H9 (cell line): ENCODE results near the gene CHAF1A. TPM values are rescaled to one million over a fixed set of nuclear protein-coding genes. Genes with fewer than 3 reads are reported as not detected.

ENCODE experiments used
- DNase-seq: peaks from one replicate; pipeline ENCODE4 v3.0.0-alpha.2; 2017
- H2AFZ ChIP-seq: one replicate; pipeline ENCODE4 v1.6.1; 2013; ENCODE audit warnings: mild to moderate bottlenecking, low read length, control low read depth, moderate library complexity
- H2AK5ac ChIP-seq: 2 replicates; pipeline ENCODE4 v1.6.1; 2013; ENCODE audit warnings: low read length, control low read depth, mixed read lengths; ENCODE audit not compliant: insufficient read length
- H2BK120ac ChIP-seq: one replicate; pipeline ENCODE4 v1.6.1; 2013; ENCODE audit warnings: low read depth, mild to moderate bottlenecking, low read length, control low read depth, inconsistent platforms; ENCODE audit not compliant: poor library complexity, severe bottlenecking
- H2BK12ac ChIP-seq: 2 replicates; pipeline ENCODE4 v1.6.1; 2013; ENCODE audit warnings: low read length, control low read depth, mixed read lengths, low read depth; ENCODE audit not compliant: insufficient read length
- H2BK15ac ChIP-seq: 2 replicates; pipeline ENCODE4 v1.6.1; 2013; ENCODE audit warnings: low read depth, low read length, control low read depth
- H2BK20ac ChIP-seq: one replicate; pipeline ENCODE4 v1.6.1; 2013; ENCODE audit warnings: low read depth, mild to moderate bottlenecking, low read length, control low read depth, inconsistent platforms; ENCODE audit not compliant: poor library complexity, severe bottlenecking
- H2BK5ac ChIP-seq: 2 replicates; pipeline ENCODE4 v1.6.1; 2013; ENCODE audit warnings: low read length, control low read depth, mixed read lengths; ENCODE audit not compliant: insufficient read length
- H3K14ac ChIP-seq: 2 replicates; pipeline ENCODE4 v1.6.1; 2013; ENCODE audit warnings: low read length, control low read depth; ENCODE audit not compliant: insufficient read depth
- H3K18ac ChIP-seq: 2 replicates; pipeline ENCODE4 v1.6.1; 2013; ENCODE audit warnings: low read depth, mild to moderate bottlenecking, mixed read lengths, low read length, control low read depth; ENCODE audit not compliant: insufficient read length
- H3K23ac ChIP-seq: 2 replicates; pipeline ENCODE4 v1.6.1; 2013; ENCODE audit warnings: low read length, control low read depth, mixed read lengths, low read depth; ENCODE audit not compliant: insufficient read length
- H3K23me2 ChIP-seq: 2 replicates; pipeline ENCODE4 v1.6.1; 2013; ENCODE audit warnings: low read depth, mild to moderate bottlenecking, mixed read lengths, low read length, control low read depth; ENCODE audit not compliant: insufficient read length, poor library complexity, severe bottlenecking
- H3K27ac ChIP-seq: 2 replicates; pipeline ENCODE4 v1.5.1; 2013; ENCODE audit warnings: low read length, control low read depth, mixed read lengths, low read depth; ENCODE audit not compliant: insufficient read length
- H3K27me3 ChIP-seq: 2 replicates; pipeline ENCODE4 v1.6.1; 2013; ENCODE audit warnings: low read length, control low read depth, inconsistent platforms; ENCODE audit not compliant: insufficient read depth
- H3K4ac ChIP-seq: 2 replicates; pipeline ENCODE4 v1.6.1; 2013; ENCODE audit warnings: low read depth, mild to moderate bottlenecking, control low read depth, inconsistent platforms, low read length, moderate library complexity
- H3K4me1 ChIP-seq: 2 replicates; pipeline ENCODE4 v1.6.1; 2013; ENCODE audit warnings: low read length, control low read depth, inconsistent platforms; ENCODE audit not compliant: insufficient read depth
- H3K4me2 ChIP-seq: 2 replicates; pipeline ENCODE4 v1.6.1; 2013; ENCODE audit warnings: low read length, control low read depth, mixed read lengths; ENCODE audit not compliant: insufficient read length, insufficient read depth
- H3K56ac ChIP-seq: 2 replicates; pipeline ENCODE4 v1.6.1; 2013; ENCODE audit warnings: low read depth, mild to moderate bottlenecking, mixed read lengths, low read length, control low read depth; ENCODE audit not compliant: insufficient read length
- H3K79me1 ChIP-seq: 2 replicates; pipeline ENCODE4 v1.6.1; 2013; ENCODE audit warnings: low read depth, mild to moderate bottlenecking, moderate library complexity, low read length, control low read depth, inconsistent platforms; ENCODE audit not compliant: insufficient read depth, poor library complexity, severe bottlenecking
- H3K79me2 ChIP-seq: 2 replicates; pipeline ENCODE4 v1.6.1; 2013; ENCODE audit warnings: low read length, control low read depth, inconsistent platforms; ENCODE audit not compliant: insufficient read depth
- H3K9ac ChIP-seq: 2 replicates; pipeline ENCODE4 v1.6.1; 2013; ENCODE audit warnings: low read length, control low read depth, mixed read lengths; ENCODE audit not compliant: insufficient read length; ENCODE audit errors: extremely low read depth
- H3K9me3 ChIP-seq: one replicate; pipeline ENCODE4 v1.6.1; 2013; ENCODE audit warnings: low read depth, low read length, inconsistent platforms; ENCODE audit not compliant: control insufficient read depth
- H3T11ph ChIP-seq: one replicate; pipeline ENCODE4 v1.6.1; 2013; ENCODE audit warnings: mild to moderate bottlenecking, low read length, control low read depth, inconsistent platforms
- H4K20me1 ChIP-seq: one replicate; pipeline ENCODE4 v1.6.1; 2013; ENCODE audit not compliant: control insufficient read depth, insufficient read length, insufficient read depth
- H4K5ac ChIP-seq: 2 replicates; pipeline ENCODE4 v1.6.1; 2013; ENCODE audit warnings: low read depth, mild to moderate bottlenecking, mixed read lengths, low read length, control low read depth; ENCODE audit not compliant: insufficient read length
- H4K8ac ChIP-seq: replicated peaks from 2 replicates; pipeline ENCODE4 v1.6.1; 2013; ENCODE audit warnings: low read length, control low read depth, mixed read lengths, low read depth; ENCODE audit not compliant: insufficient read length
- H4K91ac ChIP-seq: 2 replicates; pipeline ENCODE4 v1.6.1; 2013; ENCODE audit warnings: low read depth, mild to moderate bottlenecking, moderate library complexity, mixed read lengths, low read length, control low read depth; ENCODE audit not compliant: insufficient read length
- H3K27ac Mint-ChIP-seq, 3 experiments: 2 replicates in 2 of 3; 3 replicates in 1 of 3; pipeline ENCODE4 v1.8.0; 2020 to 2021; ENCODE audit warnings: mixed read lengths in 3 of 3, mild to moderate bottlenecking in 1 of 3, moderate library complexity in 1 of 3
- H3K27me3 Mint-ChIP-seq: 2 replicates; pipeline ENCODE4 v1.8.0; 2021; ENCODE audit warnings: low read depth, mild to moderate bottlenecking, moderate library complexity, mixed read lengths
- H3K36me3 Mint-ChIP-seq, 3 experiments: 2 replicates in 2 of 3; 3 replicates in 1 of 3; pipeline ENCODE4 v1.8.0; 2020 to 2021; ENCODE audit warnings: low read depth in 3 of 3, mixed read lengths in 3 of 3; ENCODE audit not compliant: insufficient read depth in 1 of 3
- H3K4me1 Mint-ChIP-seq, 2 experiments: 2 replicates each; pipeline ENCODE4 v1.8.0; 2020; ENCODE audit warnings: mixed read lengths in 2 of 2
- H3K4me3 Mint-ChIP-seq, 2 experiments: 2 replicates in 1 of 2; 3 replicates in 1 of 2; pipeline ENCODE4 v1.8.0; 2020 to 2021; ENCODE audit warnings: mild to moderate bottlenecking in 2 of 2, mixed read lengths in 2 of 2, moderate library complexity in 1 of 2
- H3K9me3 Mint-ChIP-seq, 2 experiments: 2 replicates in 1 of 2; 3 replicates in 1 of 2; pipeline ENCODE4 v1.8.0; 2020; ENCODE audit warnings: mild to moderate bottlenecking in 2 of 2, mixed read lengths in 2 of 2, moderate library complexity in 1 of 2
- WGBS: extraction: QIAGEN DNeasy Blood & Tissue Kit; methylation state at CpG from one replicate; pipeline ENCODE4 v1.1.7; 2013; ENCODE audit warnings: missing lambda C conversion rate, low lambda C conversion rate, mixed read lengths; ENCODE audit not compliant: insufficient read length; ENCODE audit errors: extremely low coverage; 5-methylcytosine and 5-hydroxymethylcytosine counted together
- total RNA-seq: library from RNA; stranded (reverse); gene quantifications from 2 replicates; pipeline ENCODE4 v1.2.1, GENCODE V29; 2021
- TF ChIP-seq, protein P1 (sequence below): fragments of 200-600 bp; sonication (generic); conservative IDR thresholded peaks from 3 replicates; pipeline ENCODE4 v1.8.0; 2021; ENCODE audit warnings: antibody characterized with exemption, mild to moderate bottlenecking

CHAF1A gene
- total RNA-seq, 1 experiment from 2014 or later: 143 TPM

DNA sequence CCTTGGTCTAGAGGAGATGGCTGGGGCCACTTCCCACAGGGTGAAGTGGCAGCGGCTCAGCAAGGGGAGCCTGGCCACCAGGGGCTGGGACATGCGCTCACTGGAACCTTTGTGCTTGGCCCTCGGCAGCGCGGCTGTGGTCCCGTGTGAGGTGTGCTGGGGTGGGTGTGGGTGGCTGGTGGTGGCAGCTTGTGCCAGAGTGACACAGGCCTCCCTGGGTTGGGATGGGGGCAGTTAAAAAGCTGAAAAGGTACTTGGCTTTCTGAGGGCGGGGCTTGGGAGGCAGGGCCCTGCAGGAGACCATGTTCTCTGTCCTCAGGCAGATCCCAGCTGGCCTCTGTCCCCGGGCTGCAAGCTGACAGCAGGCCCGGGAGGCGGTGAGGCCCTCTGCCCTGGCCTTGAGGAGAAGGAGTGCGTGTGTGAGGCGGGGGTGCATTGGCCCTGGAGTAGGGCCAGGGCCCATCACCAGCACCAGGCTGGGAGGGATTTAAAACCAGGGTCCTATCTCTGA, 41.7 kb upstream of the CHAF1A start:
- H2BK120ac ChIP-seq: no peak overlapping the region
- H4K91ac ChIP-seq: no peak overlapping the region
- Mint-ChIP-seq H3K4me3 (peak overlapping the region in 1 of 2 experiments; percentile 23; a peak in 1 of 5 replicates), H3K27me3 (peaks cover 4% of the 10 kb centered on the region), H3K4me1 (peaks cover 7 to 9% of the 10 kb centered on the region in 2 experiments; a peak in 3 of 4 replicates), H3K36me3 (peaks cover 1 to 40% (median 14%) of the 10 kb centered on the region in 3 experiments; a peak in 5 of 7 replicates), H3K9me3 (no peaks in the 10 kb centered on the region; a peak in 1 of 5 replicates), H3K27ac (peak overlapping the region in 2 of 3 experiments; percentile 55 to 85; a peak in 3 of 7 replicates)
- no CpG with 5 or more reads among the region's 12 CpGs for WGBS
- no peak overlapping the region for H4K8ac ChIP-seq
- H2BK12ac ChIP-seq: no peak overlapping the region
- H3K56ac ChIP-seq: no peak overlapping the region
- no peak overlapping the region for H2AFZ ChIP-seq
- H3T11ph ChIP-seq: no peak overlapping the region
- no peaks in the 10 kb centered on the region for H3K79me1 ChIP-seq
- DNase-seq: peak; percentile 53
- no peak overlapping the region for H2BK20ac ChIP-seq
- H3K18ac ChIP-seq: no peak overlapping the region
- no peak overlapping the region for H3K23ac ChIP-seq
- no peaks in the 10 kb centered on the region for H3K79me2 ChIP-seq
- no peak overlapping the region; the same call in 1 of the 2 replicates for H3K14ac ChIP-seq
- H3K4me1 ChIP-seq: no peaks in the 10 kb centered on the region; the same call in 1 of the 2 replicates
- no peaks in the 10 kb centered on the region for H4K20me1 ChIP-seq
- no peak overlapping the region for H2BK5ac ChIP-seq
- H3K9me3 ChIP-seq: no peaks in the 10 kb centered on the region
- H3K23me2 ChIP-seq: no peaks in the 10 kb centered on the region
- H3K9ac ChIP-seq: no peak overlapping the region
- H3K27me3 ChIP-seq: no peaks in the 10 kb centered on the region
- no peak overlapping the region for H3K4me2 ChIP-seq
- TF ChIP-seq, protein P1, sequence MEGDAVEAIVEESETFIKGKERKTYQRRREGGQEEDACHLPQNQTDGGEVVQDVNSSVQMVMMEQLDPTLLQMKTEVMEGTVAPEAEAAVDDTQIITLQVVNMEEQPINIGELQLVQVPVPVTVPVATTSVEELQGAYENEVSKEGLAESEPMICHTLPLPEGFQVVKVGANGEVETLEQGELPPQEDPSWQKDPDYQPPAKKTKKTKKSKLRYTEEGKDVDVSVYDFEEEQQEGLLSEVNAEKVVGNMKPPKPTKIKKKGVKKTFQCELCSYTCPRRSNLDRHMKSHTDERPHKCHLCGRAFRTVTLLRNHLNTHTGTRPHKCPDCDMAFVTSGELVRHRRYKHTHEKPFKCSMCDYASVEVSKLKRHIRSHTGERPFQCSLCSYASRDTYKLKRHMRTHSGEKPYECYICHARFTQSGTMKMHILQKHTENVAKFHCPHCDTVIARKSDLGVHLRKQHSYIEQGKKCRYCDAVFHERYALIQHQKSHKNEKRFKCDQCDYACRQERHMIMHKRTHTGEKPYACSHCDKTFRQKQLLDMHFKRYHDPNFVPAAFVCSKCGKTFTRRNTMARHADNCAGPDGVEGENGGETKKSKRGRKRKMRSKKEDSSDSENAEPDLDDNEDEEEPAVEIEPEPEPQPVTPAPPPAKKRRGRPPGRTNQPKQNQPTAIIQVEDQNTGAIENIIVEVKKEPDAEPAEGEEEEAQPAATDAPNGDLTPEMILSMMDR: peak; percentile 13; the same call in 1 of the 3 replicates
- no peak overlapping the region for H2AK5ac ChIP-seq
- H2BK15ac ChIP-seq: no peak overlapping the region
- no peak overlapping the region for H4K5ac ChIP-seq
- no peak overlapping the region for H3K4ac ChIP-seq
- no peak overlapping the region for H3K27ac ChIP-seq
